Astrocyte (in vitro differentiated cells and primary cell): ENCODE results near the gene ZNRF1. TPM values are rescaled to one million over a fixed set of nuclear protein-coding genes. Genes with fewer than 3 reads are reported as not detected.

Source experiments
- DNase-seq: peaks from one replicate; pipeline ENCODE4 v3.0.0-alpha.2; 2010; ENCODE audit warnings: low read depth
- FAIRE-seq: peaks from 2 replicates; lab custom pipeline; 2011; peaks lifted over from hg19 to GRCh38; lab: Jason Lieb, UNC
- H2AFZ ChIP-seq: 2 replicates; pipeline ENCODE4 v1.6.0; 2012; ENCODE audit warnings: low read depth, low read length, inconsistent platforms
- H3K27ac ChIP-seq: 2 replicates; pipeline ENCODE4 v1.5.1; 2011; ENCODE audit warnings: low read depth, low read length, inconsistent platforms
- H3K27me3 ChIP-seq: 2 replicates; pipeline ENCODE4 v1.6.0; 2011; ENCODE audit warnings: low read length, inconsistent platforms; ENCODE audit not compliant: insufficient read depth
- H3K36me3 ChIP-seq: 2 replicates; pipeline ENCODE4 v1.5.1; 2011; ENCODE audit warnings: low read length, inconsistent platforms; ENCODE audit not compliant: insufficient read depth
- H3K4me1 ChIP-seq: 2 replicates; pipeline ENCODE4 v1.5.1; 2011; ENCODE audit warnings: low read length, inconsistent platforms; ENCODE audit not compliant: insufficient read depth
- H3K4me2 ChIP-seq: 2 replicates; pipeline ENCODE4 v1.6.0; 2012; ENCODE audit warnings: low read length, inconsistent platforms
- H3K4me3 ChIP-seq: 2 replicates; pipeline ENCODE4 v1.5.1; 2011; ENCODE audit warnings: low read depth, mild to moderate bottlenecking, low read length, inconsistent platforms; ENCODE audit not compliant: insufficient read depth
- H3K79me2 ChIP-seq: 2 replicates; pipeline ENCODE4 v1.6.0; 2012; ENCODE audit warnings: mild to moderate bottlenecking, low read length, inconsistent platforms; ENCODE audit not compliant: insufficient read depth
- H3K9ac ChIP-seq: 2 replicates; pipeline ENCODE4 v1.6.0; 2012; ENCODE audit warnings: mild to moderate bottlenecking, low read length, inconsistent platforms
- H3K9me3 ChIP-seq: 2 replicates; pipeline ENCODE4 v1.5.1; 2012; ENCODE audit warnings: low read depth, mild to moderate bottlenecking, low read length, inconsistent platforms; ENCODE audit not compliant: insufficient read depth
- H4K20me1 ChIP-seq: 2 replicates; pipeline ENCODE4 v1.6.0; 2012; ENCODE audit warnings: low read length, inconsistent platforms; ENCODE audit not compliant: insufficient read depth
- H3K27ac Mint-ChIP-seq: one replicate; pipeline ENCODE4 v1.8.0; 2021; ENCODE audit warnings: mild to moderate bottlenecking, mixed read lengths; ENCODE audit not compliant: unreplicated experiment
- H3K27me3 Mint-ChIP-seq: one replicate; pipeline ENCODE4 v1.8.0; 2021; ENCODE audit warnings: low read depth, mixed read lengths; ENCODE audit not compliant: unreplicated experiment
- H3K36me3 Mint-ChIP-seq: one replicate; pipeline ENCODE4 v1.8.0; 2021; ENCODE audit warnings: low read depth, mixed read lengths; ENCODE audit not compliant: unreplicated experiment
- H3K4me1 Mint-ChIP-seq: one replicate; pipeline ENCODE4 v1.8.0; 2021; ENCODE audit warnings: low read depth, mixed read lengths; ENCODE audit not compliant: unreplicated experiment
- H3K4me3 Mint-ChIP-seq: one replicate; pipeline ENCODE4 v1.8.0; 2021; ENCODE audit warnings: mild to moderate bottlenecking, moderate library complexity, mixed read lengths; ENCODE audit not compliant: unreplicated experiment
- H3K9me3 Mint-ChIP-seq: one replicate; pipeline ENCODE4 v1.8.0; 2021; ENCODE audit warnings: mild to moderate bottlenecking, mixed read lengths; ENCODE audit not compliant: unreplicated experiment
- CTCF ChIP-seq: IDR thresholded peaks from 2 replicates; pipeline ENCODE4 v1.5.1; 2011; ENCODE audit warnings: low read depth, mild to moderate bottlenecking, inconsistent platforms, low read length, moderate library complexity; ENCODE audit not compliant: insufficient read depth
- EZH2 ChIP-seq: IDR thresholded peaks from 2 replicates; pipeline ENCODE4 v1.6.1; 2012; ENCODE audit warnings: mild to moderate bottlenecking, low read length, inconsistent platforms; ENCODE audit not compliant: insufficient read depth
- total RNA-seq: library from RNA; stranded (reverse); gene quantifications from 2 replicates; pipeline ENCODE4 v1.2.1, GENCODE V29; 2021

ZNRF1 gene
- total RNA-seq, 1 donor from 2014 or later = 21.9 TPM

- H3K36me3 ChIP-seq = peaks cover 2% of the 10 kb centered on the region
- H3K9me3 ChIP-seq = no peaks in the 10 kb centered on the region
- peaks cover 4% of the 10 kb centered on the region for H3K9me3 Mint-ChIP-seq
- no peak overlapping the region for H3K4me3 ChIP-seq
- H3K27me3 Mint-ChIP-seq = no peaks in the 10 kb centered on the region
- H2AFZ ChIP-seq = no peak overlapping the region
- no peak overlapping the region for H3K27ac Mint-ChIP-seq
- H3K36me3 Mint-ChIP-seq = peaks cover 20% of the 10 kb centered on the region
- H3K4me1 ChIP-seq = peaks cover 7% of the 10 kb centered on the region
- H3K27me3 ChIP-seq = no peaks in the 10 kb centered on the region
- H3K9ac ChIP-seq = no peak overlapping the region
- FAIRE-seq (no peak), DNase-seq (no peak)
- H3K4me1 Mint-ChIP-seq = peaks cover 8% of the 10 kb centered on the region
- peaks cover 90% of the 10 kb centered on the region for H4K20me1 ChIP-seq
- H3K79me2 ChIP-seq = peaks cover 10% of the 10 kb centered on the region
- no peak for TF ChIP-seq CTCF
- no peak for TF ChIP-seq EZH2
- H3K4me3 Mint-ChIP-seq = no peak overlapping the region
- H3K27ac ChIP-seq = no peak overlapping the region
- no peak overlapping the region for H3K4me2 ChIP-seq
Observed at GRCh38 chr16:75097941-75098901, 99.4 kb downstream of the ZNRF1 start.

DNA sequence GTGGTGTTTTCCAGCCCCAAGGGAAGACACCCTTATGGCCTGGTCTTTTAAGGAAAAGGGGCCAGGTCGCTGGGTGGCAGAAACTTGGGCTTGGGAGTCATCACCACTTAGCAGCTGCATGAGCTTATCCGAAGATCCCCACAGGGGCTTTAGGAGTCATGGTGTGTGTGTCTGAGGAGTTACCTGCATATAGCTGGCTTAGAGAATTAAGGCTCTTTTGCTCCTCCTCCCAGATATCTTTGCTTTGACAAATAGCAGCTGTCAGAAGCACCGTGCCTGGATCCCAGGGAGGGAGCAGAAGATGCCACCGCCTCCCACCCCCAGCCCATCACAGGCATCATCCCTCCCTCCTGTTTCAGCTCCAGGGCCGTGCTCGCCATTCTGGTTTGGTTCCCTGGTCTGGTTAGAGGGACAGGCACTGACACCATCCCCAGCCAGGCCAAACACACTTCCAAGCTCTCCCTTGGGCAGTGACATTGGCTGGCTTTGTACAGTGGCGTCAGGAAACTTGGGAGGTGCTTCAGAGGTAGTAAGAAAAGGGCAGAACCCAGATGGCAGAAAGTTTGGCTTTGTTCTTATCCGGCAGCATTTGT lies 100.3 kb downstream of the ZNRF1 start:
- DNase-seq (no peak), FAIRE-seq (no peak)
- Mint-ChIP-seq H3K36me3 (peaks cover 20% of the 10 kb centered on the region), H3K27ac (no peak overlapping the region), H3K9me3 (peaks cover 4% of the 10 kb centered on the region), H3K4me1 (peaks cover 8% of the 10 kb centered on the region), H3K4me3 (no peak overlapping the region), H3K27me3 (no peaks in the 10 kb centered on the region)
- Histone ChIP-seq H3K27me3 (no peaks in the 10 kb centered on the region), H3K4me1 (peaks cover 7% of the 10 kb centered on the region), H3K4me3 (no peak overlapping the region), H3K36me3 (peaks cover 2% of the 10 kb centered on the region), H4K20me1 (peaks cover 86% of the 10 kb centered on the region), H3K79me2 (peaks cover 9% of the 10 kb centered on the region), H3K4me2 (no peak overlapping the region), H3K9ac (no peak overlapping the region), H2AFZ (no peak overlapping the region), H3K27ac (no peak overlapping the region), H3K9me3 (no peaks in the 10 kb centered on the region)
- TF ChIP-seq EZH2 (no peak), CTCF (no peak)
